ENCODE data around the gene CTNNA2. TPM values are rescaled to one million over a fixed set of nuclear protein-coding genes. Genes with fewer than 3 reads are reported as not detected.

The CTNNA2 gene
- total and polyA plus RNA-seq, 9 of the 15 experiments (the other 6 are each of a cell fraction or from before 2014, with no cell fraction given), result 0.03 to 0.40 (median 0.15) TPM

DNA sequence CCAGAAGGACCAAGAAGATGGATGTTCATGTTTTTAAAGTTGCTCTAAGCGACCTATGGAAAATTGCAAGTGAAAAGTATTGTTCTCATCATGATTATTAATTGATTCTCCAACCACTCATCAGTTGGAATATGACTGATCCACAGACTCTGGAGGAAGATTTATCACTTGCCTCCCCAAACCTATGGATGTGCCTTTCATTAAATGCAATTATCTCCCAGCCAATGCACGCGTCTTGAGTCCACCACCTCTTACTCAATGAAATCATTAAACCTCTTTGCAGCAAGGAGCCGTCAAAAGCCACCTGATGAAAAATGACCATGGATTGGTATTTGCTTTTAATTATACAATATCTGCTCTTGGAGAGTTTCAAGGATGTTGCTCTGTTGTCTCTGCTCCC, 626.1 kb downstream of the CTNNA2 start:
- ATAC-seq, result no peak
- DNase-seq (ENCODE audit: extremely low read depth in 1 of 4, low spot score in 3 of 4), result no peak
- Histone ChIP-seq H3K4me3 (no peak overlapping the region), H3K4me1 (replicated peaks in 1 of 2; ENCODE audit: control insufficient read depth in 2 of 2, insufficient read depth in 2 of 2, low read length in 2 of 2) (peaks cover 0 to 20% of the 10 kb centered on the region in 2 experiments; a peak in 2 of 5 replicates), H3K4me2 (ENCODE audit: insufficient read depth, low read length) (no peak overlapping the region), H3K79me2 (ENCODE audit: control insufficient read depth, insufficient read depth, low read length) (no peaks in the 10 kb centered on the region), H4K20me1 (replicated peaks; ENCODE audit: control insufficient read depth, insufficient read depth, low read length) (no peaks in the 10 kb centered on the region), H3K36me3 (ENCODE audit: control insufficient read depth, insufficient read depth, low read length) (no peaks in the 10 kb centered on the region), H3K27ac (ENCODE audit: extremely low read depth, low read depth, low read length) (no peak overlapping the region), H3K27me3 (ENCODE audit: control insufficient read depth in 2 of 2, insufficient read depth in 2 of 2, low read length in 2 of 2) (no peaks in the 10 kb centered on the region; a peak in 1 of 5 replicates), H2AFZ (ENCODE audit: low read depth, low read length) (0 out of 2 replicates have a peak overlapping the region, but pooled peaks have one; percentile 4), H3K9me1 (ENCODE audit: control insufficient read depth, insufficient read depth, low read length) (no peaks in the 10 kb centered on the region), H3K9ac (ENCODE audit: insufficient read depth in 1 of 2, low read depth in 2 of 2, low read length in 2 of 2) (no peak overlapping the region), H3K9me3 (replicated peaks; ENCODE audit: control insufficient read depth, insufficient read depth, low read depth, low read length) (no peaks in the 10 kb centered on the region)
- 65% methylated on average over 4 of the region's 4 CpGs for WGBS (ENCODE audit: insufficient coverage, low coverage, missing lambda C conversion rate)
- BruUV-seq (replicated peaks), result no TSS peak
- ChIA-PET CTCF (ENCODE audit: low intra/inter-chr PET ratio) (no interaction called here), POLR2A (no interaction called here)
- in situ Hi-C loops (cut with MboI) (no loop called here), intact Hi-C loops (cut with micrococcal nuclease) (no loop called here)
- FAIRE-seq, result no peak
- TF ChIP-seq ZBTB8A (IDR thresholded peaks at IDR 0.05; ENCODE audit: partially characterized antibody), result no peak
- TF ChIP-seq MIER1 (IDR thresholded peaks at IDR 0.05; ENCODE audit: low read depth), result no peak
- no peak for TF ChIP-seq MAFK (IDR thresholded peaks at IDR 0.05; ENCODE audit: low read length)
- no peak for TF ChIP-seq BRCA1 (IDR thresholded peaks at IDR 0.05)
- no peak for TF ChIP-seq BRCA1 (CRISPR knock-in tag; IDR thresholded peaks at IDR 0.05)
- TF ChIP-seq ZC3H4 (CRISPR knock-in tag; IDR thresholded peaks at IDR 0.05; ENCODE audit: borderline replicate concordance), result no peak
- TF ChIP-seq FOXK2 (conservative IDR thresholded peaks at IDR 0.05 in 1 of 2, IDR thresholded peaks at IDR 0.05 in 1 of 2; ENCODE audit: low read depth in 2 of 2), result no peak
- no peak for TF ChIP-seq ASH1L (IDR thresholded peaks at IDR 0.05; ENCODE audit: borderline replicate concordance, low read depth, partially characterized antibody)
- TF ChIP-seq FIP1L1 (IDR thresholded peaks at IDR 0.05; ENCODE audit: low read depth, low read length, poor library complexity, severe bottlenecking), result no peak
- TF ChIP-seq BRF1 (IDR thresholded peaks at IDR 0.05; ENCODE audit: borderline replicate concordance, extremely low read depth, insufficient read length), result no peak
- TF ChIP-seq HDGF (IDR thresholded peaks at IDR 0.05), result no peak
- TF ChIP-seq, protein P1, sequence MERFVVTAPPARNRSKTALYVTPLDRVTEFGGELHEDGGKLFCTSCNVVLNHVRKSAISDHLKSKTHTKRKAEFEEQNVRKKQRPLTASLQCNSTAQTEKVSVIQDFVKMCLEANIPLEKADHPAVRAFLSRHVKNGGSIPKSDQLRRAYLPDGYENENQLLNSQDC (CRISPR knock-in tag; IDR thresholded peaks at IDR 0.05), result no peak
- TF ChIP-seq, protein P2, sequence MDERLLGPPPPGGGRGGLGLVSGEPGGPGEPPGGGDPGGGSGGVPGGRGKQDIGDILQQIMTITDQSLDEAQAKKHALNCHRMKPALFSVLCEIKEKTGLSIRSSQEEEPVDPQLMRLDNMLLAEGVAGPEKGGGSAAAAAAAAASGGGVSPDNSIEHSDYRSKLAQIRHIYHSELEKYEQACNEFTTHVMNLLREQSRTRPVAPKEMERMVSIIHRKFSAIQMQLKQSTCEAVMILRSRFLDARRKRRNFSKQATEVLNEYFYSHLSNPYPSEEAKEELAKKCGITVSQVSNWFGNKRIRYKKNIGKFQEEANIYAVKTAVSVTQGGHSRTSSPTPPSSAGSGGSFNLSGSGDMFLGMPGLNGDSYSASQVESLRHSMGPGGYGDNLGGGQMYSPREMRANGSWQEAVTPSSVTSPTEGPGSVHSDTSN (CRISPR knock-in tag; IDR thresholded peaks at IDR 0.05; ENCODE audit: low read depth), result no peak
- TF ChIP-seq, protein P2 (tag; conservative IDR thresholded peaks at IDR 0.05; ENCODE audit: low read depth), result no peak
- TF ChIP-seq, protein P3, sequence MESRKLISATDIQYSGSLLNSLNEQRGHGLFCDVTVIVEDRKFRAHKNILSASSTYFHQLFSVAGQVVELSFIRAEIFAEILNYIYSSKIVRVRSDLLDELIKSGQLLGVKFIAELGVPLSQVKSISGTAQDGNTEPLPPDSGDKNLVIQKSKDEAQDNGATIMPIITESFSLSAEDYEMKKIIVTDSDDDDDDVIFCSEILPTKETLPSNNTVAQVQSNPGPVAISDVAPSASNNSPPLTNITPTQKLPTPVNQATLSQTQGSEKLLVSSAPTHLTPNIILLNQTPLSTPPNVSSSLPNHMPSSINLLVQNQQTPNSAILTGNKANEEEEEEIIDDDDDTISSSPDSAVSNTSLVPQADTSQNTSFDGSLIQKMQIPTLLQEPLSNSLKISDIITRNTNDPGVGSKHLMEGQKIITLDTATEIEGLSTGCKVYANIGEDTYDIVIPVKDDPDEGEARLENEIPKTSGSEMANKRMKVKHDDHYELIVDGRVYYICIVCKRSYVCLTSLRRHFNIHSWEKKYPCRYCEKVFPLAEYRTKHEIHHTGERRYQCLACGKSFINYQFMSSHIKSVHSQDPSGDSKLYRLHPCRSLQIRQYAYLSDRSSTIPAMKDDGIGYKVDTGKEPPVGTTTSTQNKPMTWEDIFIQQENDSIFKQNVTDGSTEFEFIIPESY (CRISPR knock-in tag; IDR thresholded peaks at IDR 0.05), result no peak
- TF ChIP-seq, protein P4, sequence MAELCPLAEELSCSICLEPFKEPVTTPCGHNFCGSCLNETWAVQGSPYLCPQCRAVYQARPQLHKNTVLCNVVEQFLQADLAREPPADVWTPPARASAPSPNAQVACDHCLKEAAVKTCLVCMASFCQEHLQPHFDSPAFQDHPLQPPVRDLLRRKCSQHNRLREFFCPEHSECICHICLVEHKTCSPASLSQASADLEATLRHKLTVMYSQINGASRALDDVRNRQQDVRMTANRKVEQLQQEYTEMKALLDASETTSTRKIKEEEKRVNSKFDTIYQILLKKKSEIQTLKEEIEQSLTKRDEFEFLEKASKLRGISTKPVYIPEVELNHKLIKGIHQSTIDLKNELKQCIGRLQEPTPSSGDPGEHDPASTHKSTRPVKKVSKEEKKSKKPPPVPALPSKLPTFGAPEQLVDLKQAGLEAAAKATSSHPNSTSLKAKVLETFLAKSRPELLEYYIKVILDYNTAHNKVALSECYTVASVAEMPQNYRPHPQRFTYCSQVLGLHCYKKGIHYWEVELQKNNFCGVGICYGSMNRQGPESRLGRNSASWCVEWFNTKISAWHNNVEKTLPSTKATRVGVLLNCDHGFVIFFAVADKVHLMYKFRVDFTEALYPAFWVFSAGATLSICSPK (IDR thresholded peaks at IDR 0.05; ENCODE audit: borderline replicate concordance), result no peak
- TF ChIP-seq MAFG (tag; conservative IDR thresholded peaks at IDR 0.05), result no peak
- TF ChIP-seq ATF7 (IDR thresholded peaks at IDR 0.05), result no peak

Measured in K562 (cell line).